Effector CD4-positive, alpha-beta T cell (primary cell): ENCODE measurements around the gene MYCBPAP.
"Not testable (repeated sequence)": the region's sequence is repeated elsewhere in the genome, so short reads cannot be mapped to it uniquely, and the experiment has no call there.

ENCODE experiments used
- DNase-seq: peaks from one replicate; pipeline ENCODE4 v3.0.0-alpha.2; 2020

Gene MYCBPAP

GRCh38 chr17:50472286-50472685 is 36.0 kb upstream of the MYCBPAP start:
- no peak for DNase-seq

GRCh38 chr17:50472761-50473161 is 35.5 kb upstream of the MYCBPAP start:
- not testable (repeated sequence) for DNase-seq

DNA sequence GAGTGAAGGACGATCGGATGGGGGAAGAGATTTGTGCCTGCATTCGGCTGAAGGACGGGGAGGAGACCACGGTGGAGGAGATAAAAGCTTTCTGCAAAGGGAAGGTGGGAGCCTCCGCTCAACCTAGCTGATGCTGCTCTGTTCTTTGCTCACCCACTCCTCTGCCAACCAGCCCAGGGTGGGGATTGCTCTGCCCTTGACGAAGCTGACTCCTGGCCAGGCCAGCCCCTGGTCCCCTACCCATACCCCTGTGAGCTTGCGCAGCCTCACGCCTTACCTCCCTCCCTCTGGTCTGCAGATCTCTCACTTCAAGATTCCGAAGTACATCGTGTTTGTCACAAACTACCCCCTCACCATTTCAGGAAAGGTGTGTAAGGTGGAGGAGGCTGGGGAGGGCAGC is 34.3 kb upstream of the MYCBPAP start:
- no peak for DNase-seq

GRCh38 chr17:50474523-50474922 is 33.7 kb upstream of the MYCBPAP start:
- DNase-seq = no peak

GRCh38 chr17:50475362-50475761 is 32.9 kb upstream of the MYCBPAP start:
- no peak for DNase-seq

- not testable (repeated sequence) for DNase-seq
These were observed 32.3 kb upstream of the MYCBPAP start for GRCh38 chr17:50475775-50476544.

DNA sequence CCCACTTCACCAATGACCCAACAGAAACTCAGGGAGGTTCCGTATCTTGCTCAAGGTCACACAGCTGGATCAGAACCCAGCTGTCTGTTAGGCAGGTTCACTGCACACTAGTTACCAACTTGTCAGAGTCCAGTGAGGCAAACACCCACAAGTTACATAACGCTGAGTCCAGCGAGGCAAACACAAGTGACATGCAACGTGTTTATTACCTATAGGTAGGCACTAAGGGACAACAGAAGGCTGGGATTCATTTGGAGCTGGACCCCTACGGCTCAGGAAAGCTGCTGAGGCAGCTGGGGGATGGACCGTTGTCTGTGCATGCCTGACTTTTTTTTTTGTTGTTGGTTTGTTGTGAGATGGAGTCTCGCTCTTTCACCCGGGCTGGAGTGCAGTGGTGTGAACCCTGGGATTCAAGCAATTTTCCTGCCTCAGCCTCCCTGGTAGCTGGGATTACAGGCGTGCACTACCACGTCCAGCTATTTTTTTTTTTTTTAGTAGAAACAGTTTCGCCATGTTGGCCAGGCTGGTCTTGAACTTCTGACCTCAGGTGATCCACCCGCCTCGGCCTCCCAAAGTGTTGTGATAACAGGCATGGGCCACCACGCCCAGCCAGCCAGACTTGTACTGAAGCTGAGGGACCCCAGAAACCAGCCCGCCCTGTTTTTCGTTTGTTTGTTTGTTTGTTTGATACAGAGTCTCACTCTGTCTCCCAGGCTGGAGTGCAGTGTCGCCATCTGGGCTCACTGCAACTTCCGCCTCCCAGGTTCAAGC is 31.5 kb upstream of the MYCBPAP start:
- no peak for DNase-seq

DNA sequence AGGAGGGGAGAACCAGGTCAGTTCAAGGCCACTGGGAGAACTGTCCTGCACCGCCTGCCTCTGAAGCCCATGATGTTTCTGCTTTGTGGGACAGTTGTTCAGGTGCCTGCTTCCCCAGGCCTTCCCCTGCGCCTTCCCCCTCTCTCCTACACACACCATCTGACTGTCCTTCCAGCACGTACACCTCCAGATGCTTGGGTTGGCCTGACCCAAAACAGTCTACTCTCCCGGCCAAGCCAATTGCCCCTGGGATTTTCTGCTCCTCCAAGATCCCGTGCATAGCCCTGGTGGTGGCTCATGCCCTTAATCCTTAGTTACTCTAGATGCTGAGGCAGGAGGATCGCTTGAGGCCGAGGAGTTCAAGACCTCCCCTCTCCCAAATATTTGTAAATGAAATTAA is 30.3 kb upstream of the MYCBPAP start:
- no peak for DNase-seq

GRCh38 chr17:50478391-50479381 is 29.6 kb upstream of the MYCBPAP start, which contains the start of gene RSAD1:
RSAD1 (plus strand) TSS chr17:50478860; CDS start chr17:50478885, 25 bp downstream.
- DNase-seq = peak; percentile 76

- DNase-seq = peak; percentile 51
These were observed 28.6 kb upstream of the MYCBPAP start for GRCh38 chr17:50479522-50480141.

DNA sequence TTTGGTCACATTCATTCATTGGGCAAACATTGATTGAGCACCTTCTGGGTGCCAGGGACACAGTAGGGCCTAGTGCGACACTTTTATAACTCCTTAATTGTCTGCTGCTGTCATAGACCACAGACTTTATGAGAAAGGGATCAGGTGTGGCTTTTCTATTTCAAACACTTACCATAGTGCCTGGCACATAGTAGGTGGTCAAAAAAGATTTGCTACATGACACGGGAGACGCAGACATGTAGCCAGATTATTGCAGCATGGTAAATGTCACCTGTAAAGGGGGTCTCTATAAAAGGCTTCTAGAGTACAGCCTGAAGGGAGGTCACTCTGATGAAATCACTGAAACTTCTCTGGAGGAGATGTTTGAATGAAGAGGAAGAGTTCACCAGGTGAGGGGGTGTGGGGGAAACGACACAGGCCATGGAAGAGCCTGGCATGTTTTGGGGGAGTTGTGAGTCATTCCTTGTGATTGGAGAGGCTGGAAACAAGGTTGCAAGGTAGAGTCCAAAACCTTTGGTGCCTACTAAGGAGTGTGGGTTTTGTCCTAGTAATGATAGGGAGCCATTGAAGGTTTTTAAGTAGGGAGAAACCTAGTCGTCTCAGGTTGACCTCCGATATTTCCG is 28.0 kb upstream of the MYCBPAP start:
- DNase-seq = no peak

DNA sequence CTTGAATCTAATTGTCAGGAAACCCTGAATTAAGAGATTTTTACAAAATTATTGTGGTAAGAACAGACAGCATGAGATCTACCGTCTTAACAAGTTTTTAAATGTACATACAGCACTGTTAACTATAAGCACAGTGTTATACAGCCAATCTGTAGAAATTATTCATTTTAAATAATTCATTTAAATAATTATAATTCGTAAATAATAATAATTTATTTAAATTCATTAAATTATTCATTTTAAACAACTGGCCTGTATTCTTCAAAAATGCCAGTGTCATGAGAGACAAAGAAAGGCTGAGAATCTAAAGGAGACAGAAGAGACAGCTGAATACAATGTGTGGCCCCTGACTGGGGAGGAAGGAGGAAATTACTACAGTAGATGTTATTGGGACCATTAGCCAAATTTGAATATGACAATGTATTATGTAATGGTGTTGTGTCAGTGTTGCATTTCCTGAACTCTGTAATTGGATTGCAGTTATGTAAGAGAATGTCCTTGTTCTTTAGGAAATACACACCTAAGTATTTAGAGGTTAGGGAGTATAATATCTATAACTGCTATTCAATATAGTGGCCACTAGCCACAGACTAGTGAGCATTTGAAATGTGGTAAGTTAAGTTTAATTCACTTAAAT is 27.3 kb upstream of the MYCBPAP start:
- DNase-seq = no peak

- DNase-seq = no peak
These were observed 26.6 kb upstream of the MYCBPAP start for GRCh38 chr17:50481648-50482047.

- DNase-seq = no peak
These were observed 26.1 kb upstream of the MYCBPAP start for GRCh38 chr17:50482110-50482509.

DNA sequence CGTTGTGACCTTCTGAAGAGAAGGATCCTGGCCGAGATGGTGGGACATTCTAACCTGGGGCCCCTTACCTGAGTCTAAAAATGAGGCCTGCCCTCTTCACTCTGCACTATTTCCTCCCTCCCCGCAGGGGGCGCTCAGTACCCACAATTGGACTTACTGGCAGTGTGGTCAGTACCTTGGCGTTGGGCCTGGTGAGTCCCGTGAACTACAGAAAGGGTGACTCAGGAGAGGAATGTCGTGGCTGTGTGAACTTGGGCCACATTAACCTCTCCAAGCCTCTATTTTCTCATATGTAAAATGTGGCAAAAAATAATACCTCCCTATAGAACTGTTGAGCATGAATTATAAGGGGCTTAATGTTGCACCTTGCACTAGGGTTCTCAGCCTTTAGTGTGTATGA is 25.7 kb upstream of the MYCBPAP start:
- peak; percentile 60 for DNase-seq

DNA sequence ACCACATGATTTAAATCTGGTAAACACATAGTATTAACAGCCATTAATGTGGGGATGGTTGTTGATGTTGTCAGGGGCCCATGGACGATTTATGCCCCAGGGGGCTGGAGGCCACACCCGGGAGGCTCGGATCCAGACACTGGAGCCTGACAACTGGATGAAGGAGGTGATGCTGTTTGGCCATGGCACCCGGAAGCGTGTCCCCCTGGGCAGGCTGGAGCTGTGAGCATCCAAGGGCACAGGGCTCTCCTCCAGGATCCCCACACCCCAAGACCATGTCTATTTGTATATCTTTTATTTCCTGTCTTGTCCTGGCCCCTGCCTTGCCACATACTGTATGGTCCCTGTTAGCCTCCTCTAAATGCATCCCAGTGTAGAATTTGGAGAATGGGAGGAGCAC is 25.0 kb upstream of the MYCBPAP start:
- DNase-seq = no peak

DNA sequence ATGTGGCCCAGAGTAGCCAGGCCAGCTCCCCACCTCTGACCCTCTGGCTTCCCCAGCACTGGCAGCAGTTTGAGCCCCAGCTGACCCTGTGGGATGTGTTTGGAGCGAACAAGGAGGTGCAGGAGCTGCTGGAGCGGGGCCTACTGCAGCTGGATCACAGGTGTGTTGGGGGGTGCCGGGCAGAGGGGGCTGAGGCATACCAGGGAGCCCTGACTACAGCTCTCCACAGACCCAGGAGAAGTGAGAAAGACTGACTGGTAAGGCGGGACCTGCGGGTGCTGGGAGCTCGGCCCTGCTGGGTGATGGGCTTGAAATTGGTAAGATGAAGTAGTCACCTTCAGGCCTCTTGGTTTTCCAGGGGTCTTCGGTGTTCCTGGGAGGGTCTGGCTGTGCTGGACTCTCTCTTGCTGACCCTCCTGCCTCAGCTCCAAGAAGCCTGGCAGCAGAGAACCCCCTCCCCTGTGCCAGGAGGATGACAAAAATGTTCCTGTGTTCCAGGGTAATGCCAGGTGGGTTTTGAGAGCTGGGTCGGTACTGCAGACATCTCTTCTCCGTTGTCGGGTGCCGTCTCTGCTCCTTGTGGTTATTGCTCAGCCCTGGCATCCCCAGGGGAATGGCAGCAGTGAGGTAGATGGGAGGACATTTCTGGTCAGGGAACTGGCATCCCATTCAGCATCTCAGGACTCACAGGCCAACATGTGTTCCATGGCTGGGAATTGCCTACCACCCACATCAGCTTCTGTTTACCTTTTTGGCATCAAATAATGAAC is 23.7 kb upstream of the MYCBPAP start:
- no peak for DNase-seq

DNA sequence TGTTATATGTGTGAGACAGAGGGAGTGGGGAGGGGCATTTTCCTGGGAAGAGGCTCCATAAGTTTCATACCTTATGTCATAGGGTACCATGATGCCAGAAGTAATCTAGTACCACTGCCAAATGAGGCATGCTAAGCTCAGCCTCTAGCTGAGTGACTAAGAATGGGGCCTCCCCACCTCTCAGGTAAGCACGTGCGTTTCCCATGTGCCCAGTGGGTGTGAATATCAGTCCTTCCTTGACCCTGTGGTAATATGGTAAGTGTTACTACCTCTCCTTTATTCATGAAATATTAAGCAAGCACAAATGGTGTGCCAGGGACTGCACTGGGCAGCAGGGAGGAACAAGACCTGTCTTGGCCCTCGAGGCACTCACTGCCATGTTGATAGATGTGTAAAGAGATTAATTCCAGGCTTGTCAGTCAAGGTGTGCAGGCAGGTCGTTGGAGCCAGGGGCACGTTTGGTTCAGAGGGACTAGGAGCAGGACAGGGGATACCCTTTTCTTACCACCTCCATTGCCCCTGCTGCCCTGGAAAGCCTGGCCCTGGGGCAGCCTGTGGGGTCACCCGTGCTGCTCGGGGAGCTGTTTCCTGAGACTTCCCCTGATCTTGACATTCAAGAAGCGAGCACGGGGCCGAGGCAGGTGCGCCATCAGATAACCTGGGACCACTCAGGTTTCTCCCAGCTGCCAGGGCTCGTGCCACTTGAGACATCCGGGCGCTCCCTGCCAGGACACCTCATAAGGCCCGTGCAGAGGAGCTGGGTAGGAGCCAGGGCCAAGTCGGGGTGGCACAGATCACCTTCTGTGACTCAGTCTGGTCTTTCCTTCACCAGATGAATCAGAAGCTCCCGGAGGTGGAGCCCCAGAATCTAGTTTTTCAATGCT is 20.8 kb upstream of the MYCBPAP start:
- no peak for DNase-seq

DNA sequence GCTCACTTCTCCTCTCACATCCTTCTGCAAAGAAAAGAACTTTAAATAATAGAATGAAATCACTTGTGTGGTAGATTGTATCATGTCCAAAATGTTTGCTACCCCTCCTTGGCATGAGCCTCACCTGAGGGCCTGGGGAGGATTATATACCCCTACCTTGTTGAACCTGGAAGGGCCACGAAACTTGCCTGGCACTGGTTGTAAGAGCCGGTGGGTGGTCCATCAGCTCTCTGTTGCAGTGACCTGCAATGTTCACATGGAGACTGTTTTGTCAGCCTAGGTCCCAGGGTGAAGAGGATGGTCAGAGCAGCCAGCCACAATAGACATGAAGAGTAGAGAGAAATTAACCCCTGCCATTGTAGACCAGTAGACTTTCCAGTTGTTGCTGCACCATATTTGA is 19.4 kb upstream of the MYCBPAP start:
- DNase-seq = no peak

DNA sequence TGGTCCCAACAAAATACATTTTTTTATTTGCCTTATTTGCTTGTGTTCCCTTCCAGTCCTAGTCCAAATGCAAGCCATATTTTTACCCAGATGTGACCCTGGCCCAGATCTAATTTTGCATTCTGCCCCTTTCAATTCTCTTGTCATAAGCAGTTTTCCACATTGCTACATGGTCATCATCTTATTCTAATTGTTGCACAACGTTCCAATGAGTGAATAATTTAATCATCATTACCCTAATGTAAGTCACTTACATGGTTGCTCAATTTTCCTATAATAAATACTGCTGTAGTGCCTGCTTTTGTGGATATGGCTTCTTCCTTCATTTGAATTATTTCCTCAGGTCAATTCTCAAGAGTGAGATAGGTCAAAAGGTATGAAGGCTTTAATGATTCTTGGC is 16.7 kb upstream of the MYCBPAP start:
- no peak for DNase-seq
